A549 (cell line): ENCODE results near the gene PEPD. TPM values are rescaled to one million over a fixed set of nuclear protein-coding genes. Genes with fewer than 3 reads are reported as not detected.

Source experiments
- ATAC-seq, 2 experiments: fragments of 200-7000 bp in 1 of 2; fragments of >200 bp in 1 of 2; cut with Nextera tagmentation in 1 of 2; cut with Tn5 transposase in 1 of 2; 3 replicates each; pipeline versions ENCODE4 v1.8.0 to v1.9.1; 2018 to 2020; ENCODE audit warnings: mild to moderate bottlenecking in 1 of 2, moderate library complexity in 1 of 2
- CTCF ChIA-PET: fragments of 300-600 bp; sonication (Branson Sonifier 250); formaldehyde crosslinking; extraction: SDS; loops from one replicate; lab custom pipeline; 2021; ENCODE audit warnings: antibody characterized with exemption, inconsistent platforms; lab: Yijun Ruan, JAX
- POLR2A ChIA-PET: fragments of 350-600 bp; formaldehyde crosslinking; extraction: SDS; loops from one replicate; lab custom pipeline; 2021; ENCODE audit warnings: antibody characterized with exemption, inconsistent platforms; lab: Yijun Ruan, JAX
- DNase-seq, 2 experiments: peaks; one replicate each; pipeline versions ENCODE4 v3.0.0 to v3.0.0-alpha.2; 2011 to 2016; ENCODE audit warnings: low read depth in 1 of 2, low spot score in 1 of 2
- FAIRE-seq: peaks from 2 replicates; lab custom pipeline; 2011; peaks lifted over from hg19 to GRCh38; lab: Jason Lieb, UNC
- H3K27ac ChIP-seq, 2 experiments: fragments of >200 bp; sonication (Bioruptor Twin); formaldehyde crosslinking; 3 replicates each; pipeline ENCODE4 v1.5.1; 2016 to 2017
- H3K4me1 ChIP-seq: fragments of >200 bp; sonication (Bioruptor Twin); formaldehyde crosslinking; 3 replicates; pipeline ENCODE4 v1.6.1; 2016
- H3K4me2 ChIP-seq: fragments of >200 bp; sonication (Bioruptor Twin); formaldehyde crosslinking; 3 replicates; pipeline ENCODE4 v1.6.1; 2016
- H3K4me3 ChIP-seq: fragments of >200 bp; sonication (Bioruptor Twin); formaldehyde crosslinking; 3 replicates; pipeline ENCODE4 v1.5.1; 2016
- H3K9me3 ChIP-seq: fragments of >200 bp; sonication (Bioruptor Twin); formaldehyde crosslinking; 3 replicates; pipeline ENCODE4 v1.6.1; 2016
- BHLHE40 ChIP-seq: IDR thresholded peaks from 2 replicates; pipeline ENCODE4 v1.6.1; 2012; ENCODE audit warnings: low read depth, low read length, inconsistent platforms
- CHD4 ChIP-seq: fragments of 200-600 bp; sonication (generic); IDR thresholded peaks from 2 replicates; pipeline ENCODE4 v1.6.1; 2016; ENCODE audit warnings: antibody characterized with exemption, mild to moderate bottlenecking, borderline replicate concordance
- ESRRA ChIP-seq: fragments of 150-350 bp; IDR thresholded peaks from 2 replicates; pipeline ENCODE4 v1.6.1; 2014; ENCODE audit warnings: mild to moderate bottlenecking, low read length, borderline replicate concordance
- FOXS1 ChIP-seq: fragments of 250-450 bp; sonication (Bioruptor Pico); IDR thresholded peaks from 2 replicates; pipeline ENCODE4 v1.5.0; 2020; ENCODE audit warnings: mild to moderate bottlenecking, moderate library complexity
- GATA3 ChIP-seq: IDR thresholded peaks from 2 replicates; pipeline ENCODE4 v1.6.1; 2012; ENCODE audit warnings: borderline replicate concordance
- HDAC2 ChIP-seq: fragments of 200-600 bp; sonication (generic); IDR thresholded peaks from 2 replicates; pipeline ENCODE4 v1.6.1; 2016
- HOXA7 ChIP-seq: fragments of 250-450 bp; sonication (Bioruptor Pico); IDR thresholded peaks from 2 replicates; pipeline ENCODE4 v1.5.0; 2020; ENCODE audit warnings: mild to moderate bottlenecking, moderate library complexity
- JUNB ChIP-seq: fragments of >200 bp; sonication (Bioruptor Twin); formaldehyde crosslinking; IDR thresholded peaks from 2 replicates; pipeline ENCODE4 v1.6.1; 2016
- MAFK ChIP-seq: fragments of 450-650 bp; IDR thresholded peaks from 2 replicates; pipeline ENCODE4 v1.6.1; 2014; ENCODE audit not compliant: partially characterized antibody
- MYC ChIP-seq: IDR thresholded peaks from 2 replicates; pipeline ENCODE4 v1.6.1; 2012; ENCODE audit warnings: mild to moderate bottlenecking, inconsistent platforms, low read length, improper control_type of control experiment, borderline replicate concordance
- PHF8 ChIP-seq: fragments of 200-600 bp; sonication (generic); IDR thresholded peaks from 2 replicates; pipeline ENCODE4 v1.6.1; 2016; ENCODE audit warnings: low read depth, mild to moderate bottlenecking, antibody characterized with exemption, moderate library complexity, borderline replicate concordance
- POLR2A ChIP-seq: IDR thresholded peaks from 2 replicates; pipeline ENCODE4 v1.6.1; 2012; ENCODE audit warnings: mild to moderate bottlenecking, low read length
- RAD21 ChIP-seq, 2 experiments: fragments of >200 bp in 1 of 2; sonication (Bioruptor Twin) in 1 of 2; formaldehyde crosslinking in 1 of 2; IDR thresholded peaks in 1 of 2; conservative IDR thresholded peaks in 1 of 2; 2 replicates in 1 of 2; 3 replicates in 1 of 2; pipeline ENCODE4 v1.6.1; 2012 to 2018; ENCODE audit warnings: inconsistent platforms in 1 of 2
- RARB ChIP-seq: fragments of 250-450 bp; sonication (Bioruptor Pico); IDR thresholded peaks from 2 replicates; pipeline ENCODE4 v1.8.0; 2021; ENCODE audit warnings: mild to moderate bottlenecking, moderate library complexity
- RFX5 ChIP-seq: fragments of 450-650 bp; IDR thresholded peaks from 2 replicates; pipeline ENCODE4 v1.7.1; 2014; ENCODE audit warnings: antibody characterized with exemption, mild to moderate bottlenecking, moderate library complexity
- RNF2 ChIP-seq: fragments of 200-600 bp; sonication (generic); IDR thresholded peaks from 2 replicates; pipeline ENCODE4 v1.6.1; 2016; ENCODE audit warnings: low read depth, mild to moderate bottlenecking, antibody characterized with exemption, moderate library complexity, borderline replicate concordance
- SMC3 ChIP-seq: fragments of >200 bp; sonication (Bioruptor Twin); formaldehyde crosslinking; IDR thresholded peaks from 3 replicates; pipeline ENCODE4 v1.6.1; 2018; ENCODE audit warnings: inconsistent platforms
- SREBF2 ChIP-seq: fragments of 450-650 bp; IDR thresholded peaks from 2 replicates; pipeline ENCODE4 v1.6.1; 2014; ENCODE audit warnings: mild to moderate bottlenecking, moderate library complexity
- ZNF302 ChIP-seq: fragments of 250-450 bp; sonication (Bioruptor Pico); IDR thresholded peaks from 2 replicates; pipeline ENCODE4 v1.9.0; 2021; ENCODE audit warnings: inconsistent platforms, mild to moderate bottlenecking, moderate library complexity
- WGBS: methylation state at CpG from one replicate; pipeline ENCODE4 v1.1.6; 2017; ENCODE audit errors: missing lambda C conversion rate; 5-methylcytosine and 5-hydroxymethylcytosine counted together
- polyA plus RNA-seq, 4 experiments: library from polyadenylated mRNA; depleted of rRNA in 3 of 4; stranded (reverse); fragments of >200 nt; fragmentation: RNase III in 1 of 4; extraction: RNeasy Plus Mini Kit Qiagen cat#74134 plus additional on column Dnase treatment in 1 of 4; gene quantifications; 2 replicates in 3 of 4; 3 replicates in 1 of 4; pipeline ENCODE4 v1.2.3, GENCODE V29; 2011 to 2017
- TF ChIP-seq, protein P1 (sequence below): fragments of >200 bp; sonication (Bioruptor Twin); formaldehyde crosslinking; IDR thresholded peaks from 3 replicates; pipeline ENCODE4 v1.6.1; 2016
- TF ChIP-seq, protein P2 (sequence below): IDR thresholded peaks from 2 replicates; pipeline ENCODE4 v1.6.1; 2012
- TF ChIP-seq, protein P3 (sequence below): fragments of >200 bp; sonication (Bioruptor Twin); formaldehyde crosslinking; IDR thresholded peaks from 2 replicates; pipeline ENCODE4 v1.6.1; 2016
- TF ChIP-seq, protein P4 (sequence below): fragments of >200 bp; sonication (Bioruptor Twin); formaldehyde crosslinking; IDR thresholded peaks from 3 replicates; pipeline ENCODE4 v1.5.1; 2016

PEPD gene
- polyA plus RNA-seq, 2 of the 4 experiments (the other 2 are of a cell fraction): 85.5 to 100 TPM

DNA sequence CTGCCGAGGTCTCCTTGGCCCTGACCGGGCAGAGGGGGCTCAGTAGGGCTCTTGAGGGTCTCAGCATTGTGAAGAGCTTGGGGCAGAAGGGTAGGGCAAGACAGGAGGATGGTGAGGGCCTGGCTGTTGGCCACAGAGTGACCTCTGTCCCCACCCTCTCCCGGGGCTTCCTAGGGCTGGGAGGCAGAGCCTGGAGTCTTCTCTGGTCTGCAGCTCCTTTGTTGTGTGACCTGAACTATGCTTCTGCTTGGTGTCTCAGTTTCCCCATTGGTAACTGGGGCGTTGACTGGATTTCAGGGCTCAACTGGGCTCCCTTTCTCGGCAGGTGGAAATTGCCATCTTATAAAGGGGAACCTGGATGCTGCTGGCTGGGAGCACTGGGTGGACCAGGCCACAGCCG, 30.1 kb upstream of the PEPD start:
- POLR2A ChIA-PET: no interaction called here
- H3K4me2 ChIP-seq: no peak overlapping the region
- no peak for DNase-seq
- TF ChIP-seq JUNB (no peak), MAFK (no peak), RAD21 (conservative IDR thresholded peaks at IDR 0.05 in 1 of 2, IDR thresholded peaks at IDR 0.05 in 1 of 2) (no peak)
- TF ChIP-seq, protein P1, sequence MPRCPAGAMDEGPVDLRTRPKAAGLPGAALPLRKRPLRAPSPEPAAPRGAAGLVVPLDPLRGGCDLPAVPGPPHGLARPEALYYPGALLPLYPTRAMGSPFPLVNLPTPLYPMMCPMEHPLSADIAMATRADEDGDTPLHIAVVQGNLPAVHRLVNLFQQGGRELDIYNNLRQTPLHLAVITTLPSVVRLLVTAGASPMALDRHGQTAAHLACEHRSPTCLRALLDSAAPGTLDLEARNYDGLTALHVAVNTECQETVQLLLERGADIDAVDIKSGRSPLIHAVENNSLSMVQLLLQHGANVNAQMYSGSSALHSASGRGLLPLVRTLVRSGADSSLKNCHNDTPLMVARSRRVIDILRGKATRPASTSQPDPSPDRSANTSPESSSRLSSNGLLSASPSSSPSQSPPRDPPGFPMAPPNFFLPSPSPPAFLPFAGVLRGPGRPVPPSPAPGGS: no peak
- TF ChIP-seq, protein P2, sequence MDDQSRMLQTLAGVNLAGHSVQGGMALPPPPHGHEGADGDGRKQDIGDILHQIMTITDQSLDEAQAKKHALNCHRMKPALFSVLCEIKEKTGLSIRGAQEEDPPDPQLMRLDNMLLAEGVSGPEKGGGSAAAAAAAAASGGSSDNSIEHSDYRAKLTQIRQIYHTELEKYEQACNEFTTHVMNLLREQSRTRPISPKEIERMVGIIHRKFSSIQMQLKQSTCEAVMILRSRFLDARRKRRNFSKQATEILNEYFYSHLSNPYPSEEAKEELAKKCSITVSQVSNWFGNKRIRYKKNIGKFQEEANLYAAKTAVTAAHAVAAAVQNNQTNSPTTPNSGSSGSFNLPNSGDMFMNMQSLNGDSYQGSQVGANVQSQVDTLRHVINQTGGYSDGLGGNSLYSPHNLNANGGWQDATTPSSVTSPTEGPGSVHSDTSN: no peak
- TF ChIP-seq, all 56 proteins: peak for 0
- WGBS: 18% methylated on average over 6 of the region's 6 CpGs
- ATAC-seq (no peak), FAIRE-seq (no peak)
- H3K27ac ChIP-seq: no peak overlapping the region
- CTCF ChIA-PET: interaction anchor here (0.8 to 2.0 kb wide), 4 partner anchors 17 to 538 kb away, joined by 3 to 6 read pairs (median 4); no protein-coding TSS in a partner anchor
- no peaks in the 10 kb centered on the region for H3K4me1 ChIP-seq
- no peak overlapping the region for H3K4me3 ChIP-seq
- peaks cover 1% of the 10 kb centered on the region; the same call in 1 of the 3 replicates for H3K9me3 ChIP-seq

DNA sequence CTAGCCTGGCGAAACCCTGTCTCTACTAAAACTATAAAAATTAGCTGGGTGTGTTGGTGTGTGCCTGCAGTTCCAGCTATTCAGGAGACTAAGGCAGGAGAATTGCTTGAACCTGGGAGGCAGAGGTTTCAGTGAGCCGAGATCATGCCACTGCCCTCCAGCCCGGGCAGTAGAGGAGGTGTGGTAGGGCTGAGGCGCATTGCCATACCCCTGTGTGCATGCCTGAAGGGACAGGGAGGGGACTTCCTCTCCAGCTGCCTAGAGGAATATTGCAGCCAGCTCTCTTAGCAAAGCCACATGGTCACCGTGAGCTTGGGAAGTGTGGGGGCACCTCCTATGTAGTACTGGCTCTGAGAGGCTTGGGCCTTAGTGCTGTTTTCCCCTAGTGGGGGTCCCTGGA, 29.2 kb upstream of the PEPD start:
- Histone ChIP-seq H3K9me3 (peaks cover 10% of the 10 kb centered on the region), H3K4me3 (no peak overlapping the region), H3K4me2 (no peak overlapping the region), H3K27ac (no peak overlapping the region), H3K4me1 (no peaks in the 10 kb centered on the region)
- FAIRE-seq: no peak
- ATAC-seq: no peak
- TF ChIP-seq PHF8 (no peak), SMC3 (no peak)
- TF ChIP-seq, protein P1: no peak
- POLR2A ChIA-PET: no interaction called here
- no peak for DNase-seq
- WGBS: 41% methylated on average over 5 of the region's 5 CpGs
- CTCF ChIA-PET: interaction anchor here (1.1 to 2.0 kb wide), 4 partner anchors 10 to 120 kb away, joined by 3 to 6 read pairs (median 4); no protein-coding TSS in a partner anchor

DNA sequence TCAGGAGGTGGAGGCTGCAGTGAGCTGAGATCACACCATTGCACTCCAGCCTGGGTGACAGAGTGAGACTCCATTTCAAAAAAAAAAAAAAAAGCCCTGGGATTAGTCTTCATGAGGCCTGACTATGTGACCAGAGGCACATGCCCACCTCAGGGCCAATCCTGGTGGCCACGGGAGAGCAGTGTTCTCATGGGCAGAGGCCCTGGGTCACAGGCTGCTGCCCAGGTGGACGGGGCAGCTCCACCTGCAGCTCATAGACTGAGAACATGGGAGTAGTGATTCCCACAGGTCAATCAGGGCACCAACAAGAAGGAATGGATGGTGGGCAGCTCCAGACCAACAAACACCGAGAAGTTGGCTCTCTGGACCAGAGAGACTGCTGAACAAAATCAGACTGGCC, 26.1 kb upstream of the PEPD start:
- peaks cover 25% of the 10 kb centered on the region for H3K9me3 ChIP-seq
- TF ChIP-seq RNF2 (no peak), ESRRA (no peak), ZNF302 (CRISPR knock-in tag) (no peak), RARB (CRISPR knock-in tag) (no peak), FOXS1 (no peak), GATA3 (no peak), RFX5 (no peak), HDAC2 (no peak), BHLHE40 (no peak), SREBF2 (no peak), POLR2A (no peak), HOXA7 (CRISPR knock-in tag) (no peak), SMC3 (no peak), CHD4 (no peak), MYC (no peak)
- TF ChIP-seq, protein P3, sequence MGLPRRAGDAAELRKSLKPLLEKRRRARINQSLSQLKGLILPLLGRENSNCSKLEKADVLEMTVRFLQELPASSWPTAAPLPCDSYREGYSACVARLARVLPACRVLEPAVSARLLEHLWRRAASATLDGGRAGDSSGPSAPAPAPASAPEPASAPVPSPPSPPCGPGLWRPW: no peak
- TF ChIP-seq, protein P4, sequence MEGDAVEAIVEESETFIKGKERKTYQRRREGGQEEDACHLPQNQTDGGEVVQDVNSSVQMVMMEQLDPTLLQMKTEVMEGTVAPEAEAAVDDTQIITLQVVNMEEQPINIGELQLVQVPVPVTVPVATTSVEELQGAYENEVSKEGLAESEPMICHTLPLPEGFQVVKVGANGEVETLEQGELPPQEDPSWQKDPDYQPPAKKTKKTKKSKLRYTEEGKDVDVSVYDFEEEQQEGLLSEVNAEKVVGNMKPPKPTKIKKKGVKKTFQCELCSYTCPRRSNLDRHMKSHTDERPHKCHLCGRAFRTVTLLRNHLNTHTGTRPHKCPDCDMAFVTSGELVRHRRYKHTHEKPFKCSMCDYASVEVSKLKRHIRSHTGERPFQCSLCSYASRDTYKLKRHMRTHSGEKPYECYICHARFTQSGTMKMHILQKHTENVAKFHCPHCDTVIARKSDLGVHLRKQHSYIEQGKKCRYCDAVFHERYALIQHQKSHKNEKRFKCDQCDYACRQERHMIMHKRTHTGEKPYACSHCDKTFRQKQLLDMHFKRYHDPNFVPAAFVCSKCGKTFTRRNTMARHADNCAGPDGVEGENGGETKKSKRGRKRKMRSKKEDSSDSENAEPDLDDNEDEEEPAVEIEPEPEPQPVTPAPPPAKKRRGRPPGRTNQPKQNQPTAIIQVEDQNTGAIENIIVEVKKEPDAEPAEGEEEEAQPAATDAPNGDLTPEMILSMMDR: no peak
- ATAC-seq: peak in 1 of 2 experiments; percentile 18; a peak in 3 of 6 replicates

More for the DNA sequence above, 26.1 kb upstream of the PEPD start:
- no peak overlapping the region for H3K27ac ChIP-seq
- ChIA-PET CTCF (interaction anchor here (0.9 to 1.4 kb wide), 2 partner anchors 27 to 223 kb away, joined by 3 read pairs; no protein-coding TSS in a partner anchor), POLR2A (no interaction called here)
- DNase-seq (no peak), FAIRE-seq (no peak)
- 6% methylated on average over 3 of the region's 3 CpGs for WGBS
- no peak overlapping the region for H3K4me3 ChIP-seq
- H3K4me2 ChIP-seq: no peak overlapping the region
- no peaks in the 10 kb centered on the region for H3K4me1 ChIP-seq
